ENCODE results near the gene GNG2. TPM values are rescaled to one million over a fixed set of nuclear protein-coding genes. Genes with fewer than 3 reads are reported as not detected.

The GNG2 gene
- total and polyA plus RNA-seq, 10 of the 15 experiments (the other 5 are each of a cell fraction or from before 2014, with no cell fraction given): 31.6 to 114 (median 66.4) TPM

- TF ChIP-seq ZSCAN29 (IDR thresholded peaks at IDR 0.05) (no peak), EP300 (IDR thresholded peaks at IDR 0.05; ENCODE audit: borderline replicate concordance in 1 of 2, control insufficient read depth in 1 of 2, low read depth in 2 of 2, low read length in 2 of 2) (no peak)
These were observed 140.3 kb downstream of the GNG2 start (continued) for GRCh38 chr14:52000696-52001095.

- no TSS peak for BruUV-seq (replicated peaks)
- no peaks in the 10 kb centered on the region for H3K9me3 ChIP-seq (replicated peaks; ENCODE audit: control insufficient read depth, insufficient read depth, low read length)
- in situ Hi-C loops (cut with MboI): no loop called here
- no peaks in the 10 kb centered on the region; the same call in none of the 2 replicates for H3K79me2 ChIP-seq (ENCODE audit: control insufficient read depth, insufficient read depth, low read length)
- H3K27ac ChIP-seq (ENCODE audit: control insufficient read depth, insufficient read depth): no peak overlapping the region
- intact Hi-C loops (cut with micrococcal nuclease; ENCODE audit: unreplicated experiment): no loop called here
- H3K27me3 ChIP-seq (replicated peaks in 1 of 2; ENCODE audit: control insufficient read depth in 2 of 2, insufficient read depth in 2 of 2, low read length in 1 of 2): no peaks in the 10 kb centered on the region
- RAD21 ChIA-PET (ENCODE audit: unreplicated experiment): no interaction called here
- H3K9ac ChIP-seq (ENCODE audit: control insufficient read depth, insufficient read depth, low read length): no peak overlapping the region
- no peaks in the 10 kb centered on the region for H3K4me1 ChIP-seq (ENCODE audit: control insufficient read depth, insufficient read depth, low read length)
- DNase-seq (ENCODE audit: low read depth, low spot score) (no peak), ATAC-seq (no peak), FAIRE-seq (no peak)
- no peak for TF ChIP-seq IRF5 (IDR thresholded peaks at IDR 0.05; ENCODE audit: borderline replicate concordance)
- no peak for TF ChIP-seq ZSCAN29 (IDR thresholded peaks at IDR 0.05)
- no peak for TF ChIP-seq CBFB (IDR thresholded peaks at IDR 0.05; ENCODE audit: low read depth)
- no peak for TF ChIP-seq IRF3 (IDR thresholded peaks at IDR 0.05)
- no peak for TF ChIP-seq NR2C1 (IDR thresholded peaks at IDR 0.05)
- TF ChIP-seq HSF1 (IDR thresholded peaks at IDR 0.05; ENCODE audit: low read depth, low read length): no peak
- TF ChIP-seq NR2C2 (IDR thresholded peaks at IDR 0.05; ENCODE audit: borderline replicate concordance, control insufficient read depth, insufficient read length, low read depth): no peak
- H3K36me3 ChIP-seq (ENCODE audit: control insufficient read depth in 2 of 2, insufficient read depth in 2 of 2, low read length in 1 of 2): peaks cover 8 to 40% of the 10 kb centered on the region in 2 experiments
- no peaks in the 10 kb centered on the region; the same call in 1 of the 2 replicates for H4K20me1 ChIP-seq (ENCODE audit: control insufficient read depth, insufficient read depth)
- H2AFZ ChIP-seq (ENCODE audit: control insufficient read depth, low read depth, low read length): no peak overlapping the region
- no peak overlapping the region for H3K4me2 ChIP-seq (ENCODE audit: control insufficient read depth, insufficient read depth)
- SMC1A ChIA-PET (ENCODE audit: uncharacterized antibody, unreplicated experiment): no interaction called here
- WGBS (ENCODE audit: insufficient coverage, insufficient replicate concordance, low lambda C conversion rate, missing lambda C conversion rate): 98% methylated on average over 4 of the region's 4 CpGs
- no peak overlapping the region for H3K4me3 ChIP-seq
- CTCF ChIA-PET: interaction anchor here (1.1 to 2.1 kb wide), 3 partner anchors 7 to 24 kb away, joined by 3 to 12 read pairs (median 3); no protein-coding TSS in a partner anchor
- POLR2A ChIA-PET: no interaction called here
These were observed 142.1 kb downstream of the GNG2 start for GRCh38 chr14:52002542-52002941.
